ENCODE results near the gene GCN1.

DNA sequence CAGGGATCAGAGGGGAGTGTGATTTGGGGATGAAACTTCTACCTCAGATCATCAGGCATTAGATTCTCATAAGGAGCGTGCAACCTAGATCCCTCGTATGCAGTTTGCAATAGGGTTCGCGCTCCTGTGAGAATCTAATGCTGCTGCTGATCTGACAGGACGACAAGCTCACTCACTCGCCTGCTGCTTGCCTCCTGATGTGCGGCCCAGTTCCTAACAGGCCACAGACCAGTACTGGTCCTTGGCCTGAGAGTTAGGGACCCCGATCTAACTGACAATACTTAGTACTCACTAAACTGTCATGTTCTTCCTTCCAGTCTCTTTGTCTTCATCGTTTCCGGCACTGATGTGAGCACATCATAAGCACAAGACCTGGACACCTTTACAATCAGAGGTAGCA, 11.7 kb upstream of the GCN1 start:
- TF ChIP-seq, protein P1, sequence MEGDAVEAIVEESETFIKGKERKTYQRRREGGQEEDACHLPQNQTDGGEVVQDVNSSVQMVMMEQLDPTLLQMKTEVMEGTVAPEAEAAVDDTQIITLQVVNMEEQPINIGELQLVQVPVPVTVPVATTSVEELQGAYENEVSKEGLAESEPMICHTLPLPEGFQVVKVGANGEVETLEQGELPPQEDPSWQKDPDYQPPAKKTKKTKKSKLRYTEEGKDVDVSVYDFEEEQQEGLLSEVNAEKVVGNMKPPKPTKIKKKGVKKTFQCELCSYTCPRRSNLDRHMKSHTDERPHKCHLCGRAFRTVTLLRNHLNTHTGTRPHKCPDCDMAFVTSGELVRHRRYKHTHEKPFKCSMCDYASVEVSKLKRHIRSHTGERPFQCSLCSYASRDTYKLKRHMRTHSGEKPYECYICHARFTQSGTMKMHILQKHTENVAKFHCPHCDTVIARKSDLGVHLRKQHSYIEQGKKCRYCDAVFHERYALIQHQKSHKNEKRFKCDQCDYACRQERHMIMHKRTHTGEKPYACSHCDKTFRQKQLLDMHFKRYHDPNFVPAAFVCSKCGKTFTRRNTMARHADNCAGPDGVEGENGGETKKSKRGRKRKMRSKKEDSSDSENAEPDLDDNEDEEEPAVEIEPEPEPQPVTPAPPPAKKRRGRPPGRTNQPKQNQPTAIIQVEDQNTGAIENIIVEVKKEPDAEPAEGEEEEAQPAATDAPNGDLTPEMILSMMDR (conservative IDR thresholded peaks at IDR 0.05 in 1 of 2, IDR thresholded peaks at IDR 0.05 in 1 of 2; ENCODE audit: low read depth in 1 of 2, low read length in 2 of 2) = no peak
- TF ChIP-seq EZH2 (IDR thresholded peaks at IDR 0.05; ENCODE audit: low read length, missing control alignments) = no peak
